H1 (cell line): Measurements from ENCODE around the gene GSTM3. TPM values are rescaled to one million over a fixed set of nuclear protein-coding genes. Genes with fewer than 3 reads are reported as not detected.

Experiments used
- CTCF ChIA-PET: fragments of 300-600 bp; sonication (Branson Sonifier 250); formaldehyde crosslinking; loops from one replicate; lab custom pipeline; 2021; ENCODE audit not compliant: partially characterized antibody; lab: Charles Lee
- POLR2A ChIA-PET: fragments of 300-600 bp; sonication (Branson Sonifier 250); formaldehyde crosslinking; loops from one replicate; lab custom pipeline; 2021; ENCODE audit warnings: inconsistent platforms; ENCODE audit not compliant: partially characterized antibody; lab: Charles Lee
- DNase-seq, 2 experiments: peaks; one replicate each; pipeline versions ENCODE4 v3.0.0 to v3.0.0-alpha.2; 2010 to 2022; ENCODE audit warnings: low spot score in 2 of 2, low read depth in 1 of 2, mixed read lengths in 1 of 2
- FAIRE-seq: peaks from 2 replicates; lab custom pipeline; 2011; peaks lifted over from hg19 to GRCh38; lab: Jason Lieb, UNC
- H2AFZ ChIP-seq: 2 replicates; pipeline ENCODE4 v1.8.1; 2012; ENCODE audit warnings: low read length, inconsistent platforms
- H2AK5ac ChIP-seq: 2 replicates; pipeline ENCODE4 v1.6.1; 2013; ENCODE audit warnings: low read depth, low read length
- H2BK120ac ChIP-seq: replicated peaks from 2 replicates; pipeline ENCODE3; 2013; ENCODE audit warnings: low read depth, low read length, inconsistent platforms
- H2BK12ac ChIP-seq: 2 replicates; pipeline ENCODE4 v1.6.1; 2013; ENCODE audit warnings: low read depth, low read length
- H2BK15ac ChIP-seq: 2 replicates; pipeline ENCODE4 v1.6.1; 2013; ENCODE audit warnings: low read length
- H2BK20ac ChIP-seq: 2 replicates; pipeline ENCODE4 v1.6.1; 2013; ENCODE audit warnings: low read length
- H2BK5ac ChIP-seq: 2 replicates; pipeline ENCODE4 v1.6.1; 2013; ENCODE audit warnings: low read depth, low read length
- H3K14ac ChIP-seq: 2 replicates; pipeline ENCODE4 v1.6.1; 2013; ENCODE audit warnings: inconsistent platforms; ENCODE audit not compliant: insufficient read length
- H3K18ac ChIP-seq: 2 replicates; pipeline ENCODE4 v1.6.1; 2013; ENCODE audit warnings: low read length; ENCODE audit errors: extremely low read depth
- H3K23ac ChIP-seq: 2 replicates; pipeline ENCODE4 v1.6.1; 2013; ENCODE audit warnings: inconsistent platforms; ENCODE audit not compliant: insufficient read length
- H3K23me2 ChIP-seq: 2 replicates; pipeline ENCODE4 v1.6.1; 2013; ENCODE audit warnings: low read depth, low read length
- H3K27ac ChIP-seq: 2 replicates; pipeline ENCODE4 v1.6.1; 2011; ENCODE audit warnings: low read depth, low read length, inconsistent platforms
- H3K27me3 ChIP-seq, 4 experiments: replicated peaks in 1 of 4; 1 replicate in 1 of 4; 2 replicates in 3 of 4; pipeline versions ENCODE4 v1.6.1 to v1.8.1; 2011 to 2013; ENCODE audit warnings: low read length in 3 of 4, mild to moderate bottlenecking in 3 of 4, inconsistent platforms in 2 of 4, mixed read lengths in 2 of 4, moderate library complexity in 1 of 4; ENCODE audit not compliant: control insufficient read depth in 3 of 4, insufficient read depth in 3 of 4; ENCODE audit errors: extremely low read depth in 1 of 4
- H3K36me3 ChIP-seq, 4 experiments: 2 replicates each; pipeline versions ENCODE4 v1.6.1 to v1.8.1; 2011 to 2013; ENCODE audit warnings: mild to moderate bottlenecking in 4 of 4, low read length in 3 of 4, moderate library complexity in 2 of 4, control low read depth in 1 of 4, inconsistent platforms in 1 of 4; ENCODE audit not compliant: insufficient read depth in 4 of 4, control insufficient read depth in 2 of 4
- H3K4ac ChIP-seq: replicated peaks from 2 replicates; pipeline ENCODE3; 2013; ENCODE audit warnings: low read length, low read depth, mixed read lengths, inconsistent platforms; ENCODE audit not compliant: insufficient read length
- H3K4me1 ChIP-seq, 4 experiments: replicated peaks in 1 of 4; 1 replicate in 1 of 4; 2 replicates in 3 of 4; pipeline versions ENCODE4 v1.6.1 to v1.8.1; 2011 to 2013; ENCODE audit warnings: low read length in 3 of 4, inconsistent platforms in 2 of 4, mixed read lengths in 1 of 4; ENCODE audit not compliant: insufficient read depth in 4 of 4, control insufficient read depth in 3 of 4
- H3K4me2 ChIP-seq, 2 experiments: 2 replicates each; pipeline versions ENCODE4 v1.6.1 to v1.8.1; 2011 to 2013; ENCODE audit warnings: low read depth in 2 of 2, low read length in 2 of 2, control low read depth in 1 of 2, inconsistent platforms in 1 of 2, mild to moderate bottlenecking in 1 of 2; ENCODE audit not compliant: insufficient read depth in 1 of 2
- H3K4me3 ChIP-seq, 4 experiments: fragments of 200-600, 300-600 bp in 1 of 4; sonication (generic), shearing (Covaris generic), sonication (Bioruptor Twin) in 1 of 4; 2 replicates each; pipeline versions ENCODE4 v1.5.1 to v1.8.1; 2011 to 2016; ENCODE audit warnings: low read length in 4 of 4, low read depth in 3 of 4, control low read depth in 2 of 4, inconsistent platforms in 2 of 4, mild to moderate bottlenecking in 2 of 4, mixed read lengths in 1 of 4, moderate library complexity in 1 of 4; ENCODE audit not compliant: insufficient read depth in 2 of 4; ENCODE audit errors: extremely low read depth in 1 of 4
- H3K56ac ChIP-seq: replicated peaks from 2 replicates; pipeline ENCODE3; 2013; ENCODE audit warnings: low read depth, mild to moderate bottlenecking, mixed read lengths, low read length, inconsistent platforms; ENCODE audit not compliant: insufficient read length
- H3K79me1 ChIP-seq: 2 replicates; pipeline ENCODE4 v1.6.1; 2013; ENCODE audit warnings: low read depth, low read length, control low read depth
- H3K79me2 ChIP-seq, 2 experiments: 2 replicates each; pipeline versions ENCODE4 v1.6.1 to v1.8.1; 2012 to 2013; ENCODE audit warnings: low read length in 2 of 2, mild to moderate bottlenecking in 2 of 2, inconsistent platforms in 1 of 2; ENCODE audit not compliant: insufficient read depth in 2 of 2, control insufficient read depth in 1 of 2
- H3K9ac ChIP-seq, 4 experiments: replicated peaks in 1 of 4; 1 replicate in 1 of 4; 2 replicates in 3 of 4; pipeline versions ENCODE4 v1.6.1 to v1.8.1; 2011 to 2013; ENCODE audit warnings: low read depth in 3 of 4, low read length in 3 of 4, control low read depth in 2 of 4, mild to moderate bottlenecking in 2 of 4, moderate library complexity in 2 of 4, inconsistent platforms in 1 of 4; ENCODE audit errors: extremely low read depth in 1 of 4
- H3K9me3 ChIP-seq, 2 experiments: 2 replicates each; pipeline versions ENCODE4 v1.6.1 to v1.8.1; 2012 to 2013; ENCODE audit warnings: mild to moderate bottlenecking in 2 of 2, moderate library complexity in 2 of 2, control low read depth in 1 of 2, inconsistent platforms in 1 of 2, low read depth in 1 of 2, low read length in 1 of 2, mixed read lengths in 1 of 2; ENCODE audit not compliant: insufficient read depth in 2 of 2
- H4K20me1 ChIP-seq, 2 experiments: replicated peaks in 1 of 2; 2 replicates each; pipeline versions ENCODE3 to v1.8.1; 2011 to 2013; ENCODE audit warnings: inconsistent platforms in 2 of 2, low read length in 2 of 2, mild to moderate bottlenecking in 1 of 2; ENCODE audit not compliant: insufficient read depth in 2 of 2, control insufficient read depth in 1 of 2
- H4K5ac ChIP-seq: 2 replicates; pipeline ENCODE4 v1.6.1; 2013; ENCODE audit warnings: low read length, low read depth, mixed read lengths, inconsistent platforms; ENCODE audit not compliant: insufficient read length
- H4K8ac ChIP-seq: 2 replicates; pipeline ENCODE4 v1.8.0; 2013; ENCODE audit warnings: mild to moderate bottlenecking, moderate library complexity, low read length, inconsistent platforms; ENCODE audit not compliant: insufficient read depth; ENCODE audit errors: extremely low read depth
- H4K91ac ChIP-seq: replicated peaks from 2 replicates; pipeline ENCODE3; 2013; ENCODE audit warnings: low read length, mixed read lengths, inconsistent platforms; ENCODE audit not compliant: insufficient read length
- ATF3 ChIP-seq: IDR thresholded peaks from 2 replicates; pipeline ENCODE4 v1.6.1; 2011; ENCODE audit warnings: low read depth, mild to moderate bottlenecking, low read length; ENCODE audit not compliant: insufficient read depth
- EP300 ChIP-seq, 2 experiments: IDR thresholded peaks; 1 replicate in 1 of 2; 2 replicates in 1 of 2; pipeline ENCODE4 v1.6.1; 2011 to 2012; ENCODE audit warnings: low read depth in 2 of 2, low read length in 2 of 2, mild to moderate bottlenecking in 2 of 2, borderline replicate concordance in 1 of 2, inconsistent platforms in 1 of 2, moderate library complexity in 1 of 2
- GABPA ChIP-seq: IDR thresholded peaks from 2 replicates; pipeline ENCODE4 v1.6.1; 2011; ENCODE audit warnings: mild to moderate bottlenecking, low read length, moderate library complexity, borderline replicate concordance; ENCODE audit not compliant: insufficient read depth
- RNF2 ChIP-seq: fragments of 200-900, 300-1000 bp; sonication (generic); IDR thresholded peaks from 2 replicates; pipeline ENCODE4 v1.7.1; 2016; ENCODE audit warnings: borderline replicate concordance, low read depth, mild to moderate bottlenecking, antibody characterized with exemption, low read length; ENCODE audit not compliant: poor library complexity, severe bottlenecking; ENCODE audit errors: missing control alignments
- SIX5 ChIP-seq: IDR thresholded peaks from 2 replicates; pipeline ENCODE4 v1.6.1; 2011; ENCODE audit warnings: mild to moderate bottlenecking, low read depth, low read length
- SRF ChIP-seq: IDR thresholded peaks from 2 replicates; pipeline ENCODE4 v1.6.1; 2011; ENCODE audit warnings: mild to moderate bottlenecking, low read depth, low read length, moderate library complexity
- YY1 ChIP-seq: IDR thresholded peaks from 2 replicates; pipeline ENCODE4 v1.6.1; 2011; ENCODE audit warnings: low read depth, mild to moderate bottlenecking, low read length
- polyA plus RNA-seq, 7 experiments: library from polyadenylated mRNA; depleted of rRNA in 3 of 7; stranded (reverse) in 5 of 7; unstranded in 2 of 7; fragments of >200 nt in 5 of 7; fragments of 200-250 nt in 2 of 7; gene quantifications; 1 replicate in 5 of 7; 2 replicates in 1 of 7; 4 replicates in 1 of 7; pipeline versions ENCODE4 v1.2.1 to v1.2.3, GENCODE V29; 2011 to 2013; ENCODE audit warnings: missing spikeins in 2 of 7, mixed read lengths in 2 of 7
- total RNA-seq: library from RNA; stranded (reverse); fragmentation: NEBNext Ultra II Directional; extraction: Animal tissue kit (Norgen Biotek cat#: 25700); gene quantifications from 2 replicates; pipeline ENCODE4 v1.2.1, GENCODE V29; 2021

The GSTM3 gene
- total and polyA plus RNA-seq, 2 of the 8 experiments (the other 6 are each of a cell fraction or from before 2014, with no cell fraction given), result 2.2 to 5.1 TPM

GRCh38 chr1:109749221-109749620 is 8.4 kb upstream of the GSTM3 start:
- H4K8ac ChIP-seq, result no peak overlapping the region
- TF ChIP-seq RNF2, result no peak
- TF ChIP-seq GABPA, result no peak
- no peak for TF ChIP-seq SIX5
- TF ChIP-seq SRF, result no peak
- no peak for TF ChIP-seq ATF3
- no peak for TF ChIP-seq YY1
- TF ChIP-seq EP300 (IDR thresholded peaks at IDR 0.05; ENCODE audit: borderline replicate concordance in 1 of 2, low read depth in 2 of 2, low read length in 2 of 2), result no peak
- no peak overlapping the region for H3K14ac ChIP-seq
- H3K4me2 ChIP-seq, result no peak overlapping the region
- H3K56ac ChIP-seq, result no peak overlapping the region
- no peak overlapping the region for H2BK20ac ChIP-seq
- no peak overlapping the region for H2BK120ac ChIP-seq
- H3K27ac ChIP-seq, result no peak overlapping the region
- DNase-seq (no peak), FAIRE-seq (no peak)
- H2BK15ac ChIP-seq, result no peak overlapping the region
- H3K18ac ChIP-seq, result no peak overlapping the region
- no peak overlapping the region for H2BK5ac ChIP-seq
- H3K79me2 ChIP-seq, result no peaks in the 10 kb centered on the region
- ChIA-PET CTCF (interaction anchor here (1.0 to 3.1 kb wide), 7 partner anchors 8 to 109 kb away, joined by 3 to 14 read pairs (median 4); no protein-coding TSS in a partner anchor), POLR2A (interaction anchor here (1.0 to 2.4 kb wide), 2 partner anchors 9 to 15 kb away, joined by 3 to 9 read pairs; partner anchors contain the start of gene GSTM3)
- H4K91ac ChIP-seq, result no peak overlapping the region
- H2AFZ ChIP-seq, result no peak overlapping the region
- H3K27me3 ChIP-seq, result no peaks in the 10 kb centered on the region
- 0 out of 2 replicates have a peak, but pooled peaks cover 2% of the 10 kb centered on the region for H3K23me2 ChIP-seq
- no peak overlapping the region for H3K23ac ChIP-seq
- no peak overlapping the region for H2BK12ac ChIP-seq
- no peak overlapping the region for H3K4ac ChIP-seq
- H3K79me1 ChIP-seq, result no peaks in the 10 kb centered on the region
- peaks cover 4 to 18% of the 10 kb centered on the region in 2 experiments; a peak in 3 of 4 replicates for H3K9me3 ChIP-seq
- no peaks in the 10 kb centered on the region for H3K4me1 ChIP-seq
- H3K4me3 ChIP-seq, result no peak overlapping the region
- H3K9ac ChIP-seq, result no peak overlapping the region
- no peak overlapping the region for H2AK5ac ChIP-seq
- no peaks in the 10 kb centered on the region for H3K36me3 ChIP-seq
- H4K5ac ChIP-seq, result no peak overlapping the region
- H4K20me1 ChIP-seq, result no peaks in the 10 kb centered on the region
